ENCODE results near the gene PROB1. TPM values are rescaled to one million over a fixed set of nuclear protein-coding genes. Genes with fewer than 3 reads are reported as not detected.

The PROB1 gene
- total RNA-seq, 4 donors from 2014 or later: 0.08 to 0.44 (median 0.35) TPM

DNA sequence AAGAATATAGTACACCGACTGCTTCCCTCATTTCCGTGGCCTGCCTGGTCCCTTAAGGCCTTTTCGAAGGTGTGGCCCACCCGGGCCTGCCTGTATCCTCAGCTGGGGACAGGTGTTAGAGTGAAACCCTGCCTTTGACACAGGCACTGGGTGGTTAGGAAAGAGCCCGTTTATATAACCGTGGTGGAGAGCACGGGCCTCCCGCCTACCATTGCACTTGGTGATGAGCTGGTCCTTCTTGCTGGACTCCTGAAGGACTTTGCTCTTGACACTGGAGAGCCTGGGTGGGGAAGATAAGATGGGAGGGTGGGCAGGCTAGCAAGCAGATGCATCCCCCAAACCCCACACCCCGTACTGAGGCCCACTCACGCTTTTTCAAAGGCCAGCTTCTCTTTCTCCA, 6.6 kb upstream of the PROB1 start:
- 90% methylated on average over 10 of the region's 10 CpGs for WGBS
- Histone ChIP-seq H3K27ac (no peak overlapping the region), H3K4me3 (no peak overlapping the region), H3K9me3 (no peaks in the 10 kb centered on the region), H3K27me3 (no peaks in the 10 kb centered on the region), H3K4me1 (peaks cover 16% of the 10 kb centered on the region), H3K36me3 (no peaks in the 10 kb centered on the region)
- no peak for DNase-seq (ENCODE audit: low spot score in 2 of 2)
- TF ChIP-seq POLR2A (IDR thresholded peaks at IDR 0.05) (no peak), POLR2AphosphoS5 (IDR thresholded peaks at IDR 0.05) (no peak), EP300 (IDR thresholded peaks at IDR 0.05) (no peak)

DNA sequence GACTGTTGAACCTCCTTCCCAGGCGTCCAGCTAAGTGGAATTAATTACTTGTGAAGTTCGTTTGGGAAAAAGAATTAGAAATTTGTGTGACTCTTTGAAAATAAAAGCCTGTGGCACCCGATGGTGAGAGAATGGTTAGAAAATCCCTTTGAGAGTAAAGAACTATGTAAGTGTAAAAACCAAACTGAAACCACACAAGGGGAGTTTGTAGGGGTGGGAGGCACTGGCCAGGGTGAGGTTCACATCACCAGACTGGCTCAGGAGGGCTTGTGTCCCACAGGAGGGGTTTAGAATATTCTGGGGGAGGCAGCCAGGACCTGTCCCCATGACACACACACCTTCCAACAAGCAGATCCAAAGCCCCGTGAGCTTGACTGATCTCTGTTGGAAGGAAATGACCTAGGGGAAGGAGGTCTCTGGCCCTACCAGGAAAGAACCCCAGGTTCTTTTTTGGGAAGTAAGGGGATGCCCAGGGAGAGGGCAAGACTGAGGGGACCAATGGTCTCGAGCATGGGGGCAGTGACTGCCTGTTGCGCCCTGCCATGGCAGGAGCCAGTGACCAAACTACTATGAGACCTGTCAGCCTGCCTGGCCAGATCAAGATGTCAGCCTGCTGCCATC, 4.7 kb upstream of the PROB1 start:
- DNase-seq (ENCODE audit: low spot score in 2 of 2): no peak
- WGBS: 77% methylated on average over 4 of the region's 6 CpGs
- Histone ChIP-seq H3K27ac (no peak overlapping the region), H3K27me3 (peaks cover 5% of the 10 kb centered on the region), H3K36me3 (no peaks in the 10 kb centered on the region), H3K4me1 (peaks cover 21% of the 10 kb centered on the region), H3K9me3 (no peaks in the 10 kb centered on the region), H3K4me3 (no peak overlapping the region)
- TF ChIP-seq, protein P1, sequence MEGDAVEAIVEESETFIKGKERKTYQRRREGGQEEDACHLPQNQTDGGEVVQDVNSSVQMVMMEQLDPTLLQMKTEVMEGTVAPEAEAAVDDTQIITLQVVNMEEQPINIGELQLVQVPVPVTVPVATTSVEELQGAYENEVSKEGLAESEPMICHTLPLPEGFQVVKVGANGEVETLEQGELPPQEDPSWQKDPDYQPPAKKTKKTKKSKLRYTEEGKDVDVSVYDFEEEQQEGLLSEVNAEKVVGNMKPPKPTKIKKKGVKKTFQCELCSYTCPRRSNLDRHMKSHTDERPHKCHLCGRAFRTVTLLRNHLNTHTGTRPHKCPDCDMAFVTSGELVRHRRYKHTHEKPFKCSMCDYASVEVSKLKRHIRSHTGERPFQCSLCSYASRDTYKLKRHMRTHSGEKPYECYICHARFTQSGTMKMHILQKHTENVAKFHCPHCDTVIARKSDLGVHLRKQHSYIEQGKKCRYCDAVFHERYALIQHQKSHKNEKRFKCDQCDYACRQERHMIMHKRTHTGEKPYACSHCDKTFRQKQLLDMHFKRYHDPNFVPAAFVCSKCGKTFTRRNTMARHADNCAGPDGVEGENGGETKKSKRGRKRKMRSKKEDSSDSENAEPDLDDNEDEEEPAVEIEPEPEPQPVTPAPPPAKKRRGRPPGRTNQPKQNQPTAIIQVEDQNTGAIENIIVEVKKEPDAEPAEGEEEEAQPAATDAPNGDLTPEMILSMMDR (IDR thresholded peaks at IDR 0.05): no peak
- TF ChIP-seq POLR2A (IDR thresholded peaks at IDR 0.05): no peak
- TF ChIP-seq EP300 (IDR thresholded peaks at IDR 0.05): no peak
- TF ChIP-seq POLR2AphosphoS5 (IDR thresholded peaks at IDR 0.05): no peak

DNA sequence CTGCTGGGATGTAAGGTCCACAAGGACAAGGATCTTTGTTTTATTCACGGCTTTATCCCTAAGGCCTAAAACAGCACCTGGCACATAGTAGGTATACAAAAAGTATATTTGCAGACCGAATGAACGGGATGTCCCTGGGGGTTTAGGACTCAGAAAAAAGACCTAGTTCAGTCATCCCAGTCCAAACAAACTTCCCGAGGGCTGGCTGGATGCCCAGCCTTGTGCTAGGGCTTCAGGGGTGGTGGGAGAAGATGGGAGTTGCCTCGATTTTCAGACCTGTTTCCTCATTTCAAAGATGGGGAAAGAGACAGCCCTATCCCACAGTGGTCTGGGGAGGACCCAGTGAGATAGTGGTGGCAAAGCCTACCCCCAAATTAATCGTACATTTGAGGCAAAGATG, 3.0 kb upstream of the PROB1 start:
- WGBS: 57% methylated on average over 6 of the region's 6 CpGs
- no peak overlapping the region for H3K27ac ChIP-seq

DNA sequence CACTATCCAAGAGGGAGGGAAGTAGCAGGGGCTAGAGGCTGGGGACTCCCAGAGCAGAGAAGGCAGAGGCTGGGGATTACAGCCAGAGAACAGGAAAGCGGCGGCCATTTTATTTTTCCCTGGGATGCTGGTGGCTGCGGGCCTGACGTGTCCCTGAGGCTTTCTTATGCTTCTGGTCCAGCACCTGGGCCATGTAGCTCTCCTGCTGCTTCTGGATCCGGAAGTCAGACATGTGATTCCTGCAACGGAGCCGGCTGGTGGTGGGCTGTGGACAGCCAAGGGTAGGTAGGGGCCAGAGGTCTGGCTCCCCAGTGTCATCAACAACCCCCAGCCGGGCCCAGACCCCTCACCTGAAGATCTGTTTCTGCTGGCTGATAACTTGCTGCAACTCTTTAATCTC, 1.8 kb upstream of the PROB1 start:
- H3K4me3 ChIP-seq: no peak overlapping the region
- no peak for DNase-seq (ENCODE audit: low spot score in 2 of 2)
- H3K36me3 ChIP-seq: no peaks in the 10 kb centered on the region
- TF ChIP-seq, protein P1 (IDR thresholded peaks at IDR 0.05): no peak
- TF ChIP-seq POLR2A (IDR thresholded peaks at IDR 0.05) (no peak), POLR2AphosphoS5 (IDR thresholded peaks at IDR 0.05) (no peak), EP300 (IDR thresholded peaks at IDR 0.05) (no peak)
- 89% methylated on average over 8 of the region's 8 CpGs for WGBS
- peaks cover 25% of the 10 kb centered on the region for H3K27me3 ChIP-seq
- H3K9me3 ChIP-seq: no peaks in the 10 kb centered on the region
- no peak overlapping the region for H3K27ac ChIP-seq
- peaks cover 37% of the 10 kb centered on the region for H3K4me1 ChIP-seq

More for the DNA sequence above, 3.0 kb upstream of the PROB1 start:
- Histone ChIP-seq H3K27me3 (peaks cover 21% of the 10 kb centered on the region), H3K4me1 (peaks cover 25% of the 10 kb centered on the region), H3K9me3 (no peaks in the 10 kb centered on the region), H3K36me3 (no peaks in the 10 kb centered on the region), H3K4me3 (no peak overlapping the region)
- DNase-seq (ENCODE audit: low spot score in 2 of 2): no peak
- TF ChIP-seq POLR2A (IDR thresholded peaks at IDR 0.05) (no peak), EP300 (IDR thresholded peaks at IDR 0.05) (no peak)

DNA sequence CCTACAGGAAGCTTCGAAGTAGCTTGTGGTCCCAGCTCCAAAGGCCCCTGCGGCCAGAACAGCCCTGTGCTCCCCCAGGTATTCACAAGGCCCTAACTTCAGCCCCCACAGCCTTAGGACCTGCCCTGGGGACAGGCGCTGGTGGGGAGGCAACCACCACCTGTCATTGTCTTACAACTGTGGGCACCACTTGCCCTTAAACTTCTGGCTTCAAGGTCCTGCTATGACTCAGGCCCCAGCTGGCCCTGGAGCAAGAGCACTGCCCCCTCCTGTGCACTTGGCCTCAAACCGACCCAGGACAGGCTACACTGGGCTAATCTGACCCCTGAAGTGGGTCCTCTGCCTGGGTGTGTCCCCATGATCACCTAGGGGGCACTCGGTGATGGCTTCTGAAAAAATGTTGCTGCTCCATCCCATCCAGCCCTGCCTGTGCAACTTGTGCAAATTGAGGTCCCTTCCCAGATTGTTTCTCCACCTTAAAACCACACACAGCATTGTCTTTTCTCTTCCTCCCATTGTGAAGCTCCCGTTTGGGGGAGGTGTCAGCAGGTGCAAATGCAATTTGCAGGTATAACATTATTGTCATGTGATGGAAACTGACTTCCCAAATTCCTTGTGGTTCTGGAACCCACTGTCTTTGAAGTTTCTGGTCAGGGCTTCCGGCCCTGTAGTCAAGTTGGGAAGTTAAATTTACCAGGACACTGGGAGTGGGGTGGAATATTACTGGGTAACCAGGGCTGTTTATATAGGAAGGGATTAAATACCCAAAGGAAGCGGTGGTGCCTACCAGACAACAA, 1.1 kb upstream of the PROB1 start:
- Histone ChIP-seq H3K27ac (no peak overlapping the region), H3K4me3 (no peak overlapping the region), H3K36me3 (no peaks in the 10 kb centered on the region), H3K4me1 (peaks cover 43% of the 10 kb centered on the region), H3K9me3 (no peaks in the 10 kb centered on the region), H3K27me3 (peaks cover 25% of the 10 kb centered on the region)
- DNase-seq (ENCODE audit: low spot score in 2 of 2): no peak
- TF ChIP-seq POLR2AphosphoS5 (IDR thresholded peaks at IDR 0.05) (no peak), POLR2A (IDR thresholded peaks at IDR 0.05) (no peak), EP300 (IDR thresholded peaks at IDR 0.05) (no peak)
- TF ChIP-seq, protein P1 (IDR thresholded peaks at IDR 0.05): no peak
- 84% methylated on average over 5 of the region's 8 CpGs for WGBS

DNA sequence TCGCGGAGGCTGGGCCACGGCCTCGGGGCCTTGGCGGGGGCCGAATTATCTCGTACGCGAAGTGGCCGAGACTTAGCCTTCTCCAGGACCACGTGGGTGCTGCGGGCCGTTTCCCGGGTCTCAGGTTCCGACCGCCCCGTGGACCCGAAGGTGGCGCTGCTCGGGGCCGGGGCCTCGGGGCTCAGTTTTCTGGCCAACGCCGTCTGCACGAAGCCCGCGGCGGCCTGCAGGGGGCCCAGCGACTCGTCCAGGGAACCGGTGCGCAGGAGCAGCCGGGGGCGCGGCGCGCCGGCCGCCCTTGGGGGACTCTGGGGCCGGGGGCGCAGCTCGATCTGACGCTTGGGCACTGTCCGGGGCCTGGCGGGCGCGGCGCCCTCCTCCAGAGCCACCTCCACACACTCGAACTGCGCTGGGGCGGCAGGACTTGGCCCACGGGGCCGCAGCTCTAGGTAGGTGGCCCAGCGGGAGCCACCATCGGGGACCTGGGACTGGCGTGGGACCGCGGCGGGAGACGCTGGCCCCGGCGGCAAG, 716 bp downstream of the PROB1 start:
- 0% methylated on average over 15 of the region's 62 CpGs for WGBS
- TF ChIP-seq EP300 (IDR thresholded peaks at IDR 0.05): no peak
- TF ChIP-seq, protein P1 (IDR thresholded peaks at IDR 0.05): no peak
- no peak for TF ChIP-seq POLR2A (IDR thresholded peaks at IDR 0.05)
- Histone ChIP-seq H3K36me3 (no peaks in the 10 kb centered on the region), H3K27me3 (peaks cover 25% of the 10 kb centered on the region), H3K4me1 (peaks cover 43% of the 10 kb centered on the region), H3K4me3 (peak overlapping the region; percentile 56), H3K9me3 (no peaks in the 10 kb centered on the region), H3K27ac (no peak overlapping the region)
- peak in 1 of 2 donors; percentile 76 for DNase-seq (ENCODE audit: low spot score in 2 of 2)

Measured in suprapubic skin (tissue), 4 donors.